ENCODE measurements around the gene CFAP46. TPM values are rescaled to one million over a fixed set of nuclear protein-coding genes. Genes with fewer than 3 reads are reported as not detected.

Gene CFAP46
- total and polyA plus RNA-seq, 2 experiments from 2014 or later = 3.1 to 5.4 TPM

DNA sequence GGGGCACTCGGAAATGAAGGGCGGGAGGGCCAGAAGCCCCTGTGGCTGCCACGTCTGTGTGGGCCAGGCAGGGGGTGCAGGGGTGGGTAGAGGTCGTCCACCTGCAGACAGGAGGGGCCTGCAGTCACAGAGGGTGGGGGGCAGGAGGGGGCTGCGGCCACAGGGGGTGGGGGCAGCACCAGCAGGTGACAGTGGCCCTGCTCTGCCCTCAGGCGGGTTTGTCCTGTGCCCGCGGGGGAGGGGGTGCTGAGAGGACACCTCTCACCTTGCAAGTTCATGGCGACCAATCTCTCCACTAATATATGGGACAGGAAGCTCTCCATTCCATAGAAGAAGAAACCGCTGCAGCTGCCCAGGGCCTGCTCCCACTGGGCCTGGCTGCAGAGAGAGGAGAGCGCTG lies 129.8 kb downstream of the CFAP46 start:
- Mint-ChIP-seq H3K36me3 (ENCODE audit: low read depth) (no peaks in the 10 kb centered on the region), H3K27me3 (ENCODE audit: insufficient read depth, low read depth, poor library complexity) (peaks cover 10% of the 10 kb centered on the region), H3K4me1 (0 out of 3 replicates have a peak, but pooled peaks cover 3% of the 10 kb centered on the region), H3K9me3 (no peaks in the 10 kb centered on the region; the same call in 2 of the 3 replicates), H3K27ac (no peak overlapping the region), H3K4me3 (no peak overlapping the region)
- no peak overlapping the region for H2AFZ ChIP-seq
- H4K20me1 ChIP-seq (replicated peaks; ENCODE audit: insufficient read depth) = no peaks in the 10 kb centered on the region
- DNase-seq (ENCODE audit: low spot score) = no peak
- H3K9me2 ChIP-seq (ENCODE audit: insufficient read depth) = no peaks in the 10 kb centered on the region
- no peaks in the 10 kb centered on the region for H3K36me3 ChIP-seq (ENCODE audit: insufficient read depth)
- no peaks in the 10 kb centered on the region for H3F3A ChIP-seq (replicated peaks; ENCODE audit: low read depth)
- H3K79me2 ChIP-seq (replicated peaks; ENCODE audit: insufficient read depth) = no peaks in the 10 kb centered on the region
- no peak overlapping the region for H3K4me2 ChIP-seq
- H3K27me3 ChIP-seq (ENCODE audit: insufficient read depth) = no peaks in the 10 kb centered on the region
- H3K27ac ChIP-seq (ENCODE audit: low read depth) = no peak overlapping the region
- H3K4me1 ChIP-seq (ENCODE audit: insufficient read depth) = no peaks in the 10 kb centered on the region
- TF ChIP-seq POLR2AphosphoS5 (IDR thresholded peaks at IDR 0.05; ENCODE audit: low read depth) (no peak), REST (IDR thresholded peaks at IDR 0.05; ENCODE audit: unreplicated experiment) (no peak), EZH2phosphoT487 (IDR thresholded peaks at IDR 0.05; ENCODE audit: unreplicated experiment) (no peak), CREB1 (CRISPR knock-in tag; IDR thresholded peaks at IDR 0.05; ENCODE audit: low read depth) (no peak)
- TF ChIP-seq, protein P1, sequence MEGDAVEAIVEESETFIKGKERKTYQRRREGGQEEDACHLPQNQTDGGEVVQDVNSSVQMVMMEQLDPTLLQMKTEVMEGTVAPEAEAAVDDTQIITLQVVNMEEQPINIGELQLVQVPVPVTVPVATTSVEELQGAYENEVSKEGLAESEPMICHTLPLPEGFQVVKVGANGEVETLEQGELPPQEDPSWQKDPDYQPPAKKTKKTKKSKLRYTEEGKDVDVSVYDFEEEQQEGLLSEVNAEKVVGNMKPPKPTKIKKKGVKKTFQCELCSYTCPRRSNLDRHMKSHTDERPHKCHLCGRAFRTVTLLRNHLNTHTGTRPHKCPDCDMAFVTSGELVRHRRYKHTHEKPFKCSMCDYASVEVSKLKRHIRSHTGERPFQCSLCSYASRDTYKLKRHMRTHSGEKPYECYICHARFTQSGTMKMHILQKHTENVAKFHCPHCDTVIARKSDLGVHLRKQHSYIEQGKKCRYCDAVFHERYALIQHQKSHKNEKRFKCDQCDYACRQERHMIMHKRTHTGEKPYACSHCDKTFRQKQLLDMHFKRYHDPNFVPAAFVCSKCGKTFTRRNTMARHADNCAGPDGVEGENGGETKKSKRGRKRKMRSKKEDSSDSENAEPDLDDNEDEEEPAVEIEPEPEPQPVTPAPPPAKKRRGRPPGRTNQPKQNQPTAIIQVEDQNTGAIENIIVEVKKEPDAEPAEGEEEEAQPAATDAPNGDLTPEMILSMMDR (conservative IDR thresholded peaks at IDR 0.05; ENCODE audit: low read depth in 2 of 2) = no peak
- TF ChIP-seq, protein P2, sequence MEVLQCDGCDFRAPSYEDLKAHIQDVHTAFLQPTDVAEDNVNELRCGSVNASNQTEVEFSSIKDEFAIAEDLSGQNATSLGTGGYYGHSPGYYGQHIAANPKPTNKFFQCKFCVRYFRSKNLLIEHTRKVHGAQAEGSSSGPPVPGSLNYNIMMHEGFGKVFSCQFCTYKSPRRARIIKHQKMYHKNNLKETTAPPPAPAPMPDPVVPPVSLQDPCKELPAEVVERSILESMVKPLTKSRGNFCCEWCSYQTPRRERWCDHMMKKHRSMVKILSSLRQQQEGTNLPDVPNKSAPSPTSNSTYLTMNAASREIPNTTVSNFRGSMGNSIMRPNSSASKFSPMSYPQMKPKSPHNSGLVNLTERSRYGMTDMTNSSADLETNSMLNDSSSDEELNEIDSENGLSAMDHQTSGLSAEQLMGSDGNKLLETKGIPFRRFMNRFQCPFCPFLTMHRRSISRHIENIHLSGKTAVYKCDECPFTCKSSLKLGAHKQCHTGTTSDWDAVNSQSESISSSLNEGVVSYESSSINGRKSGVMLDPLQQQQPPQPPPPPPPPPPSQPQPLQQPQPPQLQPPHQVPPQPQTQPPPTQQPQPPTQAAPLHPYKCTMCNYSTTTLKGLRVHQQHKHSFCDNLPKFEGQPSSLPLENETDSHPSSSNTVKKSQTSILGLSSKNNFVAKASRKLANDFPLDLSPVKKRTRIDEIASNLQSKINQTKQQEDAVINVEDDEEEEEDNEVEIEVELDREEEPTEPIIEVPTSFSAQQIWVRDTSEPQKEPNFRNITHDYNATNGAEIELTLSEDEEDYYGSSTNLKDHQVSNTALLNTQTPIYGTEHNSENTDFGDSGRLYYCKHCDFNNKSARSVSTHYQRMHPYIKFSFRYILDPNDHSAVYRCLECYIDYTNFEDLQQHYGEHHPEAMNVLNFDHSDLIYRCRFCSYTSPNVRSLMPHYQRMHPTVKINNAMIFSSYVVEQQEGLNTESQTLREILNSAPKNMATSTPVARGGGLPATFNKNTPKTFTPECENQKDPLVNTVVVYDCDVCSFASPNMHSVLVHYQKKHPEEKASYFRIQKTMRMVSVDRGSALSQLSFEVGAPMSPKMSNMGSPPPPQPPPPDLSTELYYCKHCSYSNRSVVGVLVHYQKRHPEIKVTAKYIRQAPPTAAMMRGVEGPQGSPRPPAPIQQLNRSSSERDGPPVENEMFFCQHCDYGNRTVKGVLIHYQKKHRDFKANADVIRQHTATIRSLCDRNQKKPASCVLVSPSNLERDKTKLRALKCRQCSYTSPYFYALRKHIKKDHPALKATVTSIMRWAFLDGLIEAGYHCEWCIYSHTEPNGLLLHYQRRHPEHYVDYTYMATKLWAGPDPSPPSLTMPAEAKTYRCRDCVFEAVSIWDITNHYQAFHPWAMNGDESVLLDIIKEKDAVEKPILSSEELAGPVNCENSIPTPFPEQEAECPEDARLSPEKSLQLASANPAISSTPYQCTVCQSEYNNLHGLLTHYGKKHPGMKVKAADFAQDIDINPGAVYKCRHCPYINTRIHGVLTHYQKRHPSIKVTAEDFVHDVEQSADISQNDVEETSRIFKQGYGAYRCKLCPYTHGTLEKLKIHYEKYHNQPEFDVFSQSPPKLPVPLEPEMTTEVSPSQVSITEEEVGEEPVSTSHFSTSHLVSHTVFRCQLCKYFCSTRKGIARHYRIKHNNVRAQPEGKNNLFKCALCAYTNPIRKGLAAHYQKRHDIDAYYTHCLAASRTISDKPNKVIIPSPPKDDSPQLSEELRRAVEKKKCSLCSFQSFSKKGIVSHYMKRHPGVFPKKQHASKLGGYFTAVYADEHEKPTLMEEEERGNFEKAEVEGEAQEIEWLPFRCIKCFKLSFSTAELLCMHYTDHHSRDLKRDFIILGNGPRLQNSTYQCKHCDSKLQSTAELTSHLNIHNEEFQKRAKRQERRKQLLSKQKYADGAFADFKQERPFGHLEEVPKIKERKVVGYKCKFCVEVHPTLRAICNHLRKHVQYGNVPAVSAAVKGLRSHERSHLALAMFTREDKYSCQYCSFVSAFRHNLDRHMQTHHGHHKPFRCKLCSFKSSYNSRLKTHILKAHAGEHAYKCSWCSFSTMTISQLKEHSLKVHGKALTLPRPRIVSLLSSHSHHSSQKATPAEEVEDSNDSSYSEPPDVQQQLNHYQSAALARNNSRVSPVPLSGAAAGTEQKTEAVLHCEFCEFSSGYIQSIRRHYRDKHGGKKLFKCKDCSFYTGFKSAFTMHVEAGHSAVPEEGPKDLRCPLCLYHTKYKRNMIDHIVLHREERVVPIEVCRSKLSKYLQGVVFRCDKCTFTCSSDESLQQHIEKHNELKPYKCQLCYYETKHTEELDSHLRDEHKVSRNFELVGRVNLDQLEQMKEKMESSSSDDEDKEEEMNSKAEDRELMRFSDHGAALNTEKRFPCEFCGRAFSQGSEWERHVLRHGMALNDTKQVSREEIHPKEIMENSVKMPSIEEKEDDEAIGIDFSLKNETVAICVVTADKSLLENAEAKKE (CRISPR knock-in tag; IDR thresholded peaks at IDR 0.05) = no peak
- H3K4me3 ChIP-seq = no peak overlapping the region
- ATAC-seq = no peak
